Testis (tissue), 2 donors: ENCODE data around the gene CABCOCO1.

Source experiments
- CTCF ChIP-seq, 3 experiments: fragments of 450-650 bp in 2 of 3; fragments of 200-600 bp in 1 of 3; sonication (generic) in 1 of 3; IDR thresholded peaks; one replicate each; pipeline ENCODE4 v1.5.1; 2016 to 2019; ENCODE audit warnings: antibody characterized with exemption in 3 of 3, mild to moderate bottlenecking in 2 of 3, moderate library complexity in 1 of 3
- POLR2A ChIP-seq: fragments of 450-650 bp; IDR thresholded peaks from one replicate; pipeline ENCODE4 v1.6.1; 2017; ENCODE audit warnings: antibody characterized with exemption, mild to moderate bottlenecking, moderate library complexity

- TF ChIP-seq CTCF (IDR thresholded peaks at IDR 0.05) (no peak), POLR2A (no peak)
These were observed 140.5 kb downstream of the CABCOCO1 start for GRCh38 chr10:61803269-61803668.
